Measurements from ENCODE around the gene OR10A3.

DNA sequence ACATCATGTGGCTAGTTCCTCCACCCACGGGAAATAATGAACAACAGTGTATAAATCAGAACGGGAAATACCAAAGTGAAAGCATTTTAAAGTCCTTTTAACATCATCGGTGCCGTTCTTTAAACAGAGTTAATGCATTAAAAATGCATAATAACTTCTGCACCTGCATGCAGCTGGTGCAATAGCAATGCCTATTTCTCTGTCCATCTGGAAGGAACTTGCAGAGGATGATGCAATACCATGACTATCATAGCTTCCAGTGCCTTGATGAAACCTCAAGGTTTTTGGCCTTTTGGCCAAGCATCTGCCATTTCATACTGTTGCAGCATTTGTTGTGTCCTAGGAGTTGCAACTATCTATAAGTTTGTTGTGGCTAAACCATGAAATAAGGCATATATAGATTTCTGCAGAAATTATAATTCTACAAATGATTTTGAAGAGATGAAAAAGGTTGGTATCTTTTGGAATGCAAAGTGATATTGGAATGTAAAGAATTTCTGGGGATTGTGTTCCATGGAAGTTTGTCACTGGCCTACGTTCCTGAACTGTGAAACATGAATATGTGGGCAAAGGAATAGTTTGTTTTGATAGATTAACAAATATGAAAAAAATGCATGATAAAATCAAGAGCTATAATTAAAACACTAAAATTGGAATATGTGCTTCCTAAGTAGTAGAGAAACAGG is 35.9 kb upstream of the OR10A3 start:
- no peak for TF ChIP-seq SIN3A (IDR thresholded peaks at IDR 0.05; ENCODE audit: borderline replicate concordance, insufficient read depth, low read length)
- TF ChIP-seq, protein P1, sequence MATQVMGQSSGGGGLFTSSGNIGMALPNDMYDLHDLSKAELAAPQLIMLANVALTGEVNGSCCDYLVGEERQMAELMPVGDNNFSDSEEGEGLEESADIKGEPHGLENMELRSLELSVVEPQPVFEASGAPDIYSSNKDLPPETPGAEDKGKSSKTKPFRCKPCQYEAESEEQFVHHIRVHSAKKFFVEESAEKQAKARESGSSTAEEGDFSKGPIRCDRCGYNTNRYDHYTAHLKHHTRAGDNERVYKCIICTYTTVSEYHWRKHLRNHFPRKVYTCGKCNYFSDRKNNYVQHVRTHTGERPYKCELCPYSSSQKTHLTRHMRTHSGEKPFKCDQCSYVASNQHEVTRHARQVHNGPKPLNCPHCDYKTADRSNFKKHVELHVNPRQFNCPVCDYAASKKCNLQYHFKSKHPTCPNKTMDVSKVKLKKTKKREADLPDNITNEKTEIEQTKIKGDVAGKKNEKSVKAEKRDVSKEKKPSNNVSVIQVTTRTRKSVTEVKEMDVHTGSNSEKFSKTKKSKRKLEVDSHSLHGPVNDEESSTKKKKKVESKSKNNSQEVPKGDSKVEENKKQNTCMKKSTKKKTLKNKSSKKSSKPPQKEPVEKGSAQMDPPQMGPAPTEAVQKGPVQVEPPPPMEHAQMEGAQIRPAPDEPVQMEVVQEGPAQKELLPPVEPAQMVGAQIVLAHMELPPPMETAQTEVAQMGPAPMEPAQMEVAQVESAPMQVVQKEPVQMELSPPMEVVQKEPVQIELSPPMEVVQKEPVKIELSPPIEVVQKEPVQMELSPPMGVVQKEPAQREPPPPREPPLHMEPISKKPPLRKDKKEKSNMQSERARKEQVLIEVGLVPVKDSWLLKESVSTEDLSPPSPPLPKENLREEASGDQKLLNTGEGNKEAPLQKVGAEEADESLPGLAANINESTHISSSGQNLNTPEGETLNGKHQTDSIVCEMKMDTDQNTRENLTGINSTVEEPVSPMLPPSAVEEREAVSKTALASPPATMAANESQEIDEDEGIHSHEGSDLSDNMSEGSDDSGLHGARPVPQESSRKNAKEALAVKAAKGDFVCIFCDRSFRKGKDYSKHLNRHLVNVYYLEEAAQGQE (IDR thresholded peaks at IDR 0.05; ENCODE audit: insufficient read depth in 1 of 2, low read depth in 2 of 2, low read length in 2 of 2) = no peak
- no peak for TF ChIP-seq TAF1 (IDR thresholded peaks at IDR 0.05; ENCODE audit: borderline replicate concordance, insufficient read depth, low read length)
- TF ChIP-seq POLR2AphosphoS5 (IDR thresholded peaks at IDR 0.05; ENCODE audit: low read depth, low read length) = no peak
- no peak for TF ChIP-seq FOXP2 (optimal IDR thresholded peaks at IDR 0.05; ENCODE audit: borderline replicate concordance, extremely low read depth, extremely low read length, insufficient read depth)

Data from PFSK-1 (cell line).